CD14-positive monocyte (primary cell): ENCODE results near the gene NEMP2. TPM values are rescaled to one million over a fixed set of nuclear protein-coding genes. Genes with fewer than 3 reads are reported as not detected.

Experiments used
- DNase-seq, 3 donors: peaks; one replicate each; pipeline ENCODE4 v3.0.0-alpha.2; 2011 to 2022
- H2AFZ ChIP-seq: 2 replicates; pipeline ENCODE4 v1.6.0; 2012; ENCODE audit warnings: mild to moderate bottlenecking, low read depth, low read length, inconsistent platforms; ENCODE audit not compliant: insufficient read depth, poor library complexity, severe bottlenecking
- H3K27ac ChIP-seq, 2 donors: 1 replicate in 1 of 2; 2 replicates in 1 of 2; pipeline ENCODE4 v1.5.1; 2012 to 2013; ENCODE audit warnings: low read length in 2 of 2, control low read depth in 1 of 2, inconsistent platforms in 1 of 2, low read depth in 1 of 2, mild to moderate bottlenecking in 1 of 2
- H3K27me3 ChIP-seq, 2 donors: one replicate each; pipeline versions ENCODE4 v1.6.0 to v1.6.1; 2011 to 2013; ENCODE audit warnings: low read length in 2 of 2; ENCODE audit not compliant: control insufficient read depth in 2 of 2, insufficient read depth in 2 of 2
- H3K36me3 ChIP-seq, 2 donors: replicated peaks in 1 of 2; 1 replicate in 1 of 2; 2 replicates in 1 of 2; pipeline versions ENCODE4 v1.5.1 to v1.6.1; 2012 to 2013; ENCODE audit warnings: low read length in 2 of 2, control low read depth in 1 of 2, inconsistent platforms in 1 of 2, mild to moderate bottlenecking in 1 of 2; ENCODE audit not compliant: insufficient read depth in 2 of 2, control insufficient read depth in 1 of 2
- H3K4me1 ChIP-seq, 2 donors: 1 replicate in 1 of 2; 2 replicates in 1 of 2; pipeline versions ENCODE4 v1.5.1 to v1.6.1; 2012 to 2013; ENCODE audit warnings: low read length in 2 of 2, control low read depth in 1 of 2, inconsistent platforms in 1 of 2, mild to moderate bottlenecking in 1 of 2, moderate library complexity in 1 of 2; ENCODE audit not compliant: insufficient read depth in 2 of 2, control insufficient read depth in 1 of 2
- H3K4me2 ChIP-seq: replicated peaks from 2 replicates; pipeline ENCODE3; 2012; ENCODE audit warnings: low read length, moderate library complexity, mild to moderate bottlenecking; ENCODE audit not compliant: poor library complexity, severe bottlenecking; ENCODE audit errors: extremely low read depth
- H3K4me3 ChIP-seq, 3 experiments: fragments of 200-600 bp in 1 of 3; sonication (generic) in 1 of 3; replicated peaks in 1 of 3; 1 replicate in 2 of 3; 2 replicates in 1 of 3; pipeline ENCODE4 v1.5.1; 2011 to 2013; ENCODE audit warnings: low read length in 3 of 3, mild to moderate bottlenecking in 3 of 3, control low read depth in 2 of 3, low read depth in 2 of 3, inconsistent platforms in 1 of 3, moderate library complexity in 1 of 3
- H3K79me2 ChIP-seq: 2 replicates; pipeline ENCODE4 v1.6.0; 2012; ENCODE audit warnings: mild to moderate bottlenecking, control low read depth, inconsistent platforms, low read length, moderate library complexity; ENCODE audit not compliant: insufficient read depth
- H3K9ac ChIP-seq: 2 replicates; pipeline ENCODE4 v1.6.0; 2017; ENCODE audit warnings: low read length, mild to moderate bottlenecking; ENCODE audit not compliant: insufficient read depth, poor library complexity, severe bottlenecking
- H3K9me3 ChIP-seq, 2 donors: replicated peaks in 1 of 2; 1 replicate in 1 of 2; 2 replicates in 1 of 2; pipeline versions ENCODE4 v1.5.1 to v1.6.1; 2012 to 2013; ENCODE audit warnings: low read length in 2 of 2, control low read depth in 1 of 2; ENCODE audit not compliant: control insufficient read depth in 1 of 2, insufficient read depth in 1 of 2
- H4K20me1 ChIP-seq: 2 replicates; pipeline ENCODE4 v1.6.0; 2012; ENCODE audit warnings: mild to moderate bottlenecking, low read length, control low read depth, moderate library complexity; ENCODE audit not compliant: insufficient read depth
- H3K27ac Mint-ChIP-seq, 7 donors: one replicate each; pipeline ENCODE4 v1.8.0; 2020; ENCODE audit warnings: mild to moderate bottlenecking in 7 of 7, mixed read lengths in 7 of 7, moderate library complexity in 6 of 7, inconsistent platforms in 2 of 7
- H3K27me3 Mint-ChIP-seq, 3 donors: one replicate each; pipeline ENCODE4 v1.8.0; 2021 to 2022; ENCODE audit warnings: low read depth in 3 of 3, mild to moderate bottlenecking in 3 of 3, mixed read lengths in 3 of 3, moderate library complexity in 3 of 3, inconsistent platforms in 1 of 3
- H3K36me3 Mint-ChIP-seq, 2 donors: one replicate each; pipeline ENCODE4 v1.8.0; 2020; ENCODE audit warnings: mixed read lengths in 2 of 2, inconsistent platforms in 1 of 2, mild to moderate bottlenecking in 1 of 2
- H3K4me1 Mint-ChIP-seq: one replicate; pipeline ENCODE4 v1.8.0; 2020; ENCODE audit warnings: mild to moderate bottlenecking, mixed read lengths
- H3K4me3 Mint-ChIP-seq, 2 donors: one replicate each; pipeline ENCODE4 v1.8.0; 2020; ENCODE audit warnings: mild to moderate bottlenecking in 2 of 2, mixed read lengths in 2 of 2, moderate library complexity in 1 of 2
- H3K9me3 Mint-ChIP-seq, 7 donors: one replicate each; pipeline ENCODE4 v1.8.0; 2020 to 2022; ENCODE audit warnings: mixed read lengths in 7 of 7, mild to moderate bottlenecking in 6 of 7, moderate library complexity in 6 of 7, inconsistent platforms in 2 of 7
- CTCF ChIP-seq: fragments of 200-600 bp; IDR thresholded peaks from one replicate; pipeline ENCODE4 v1.8.0; 2022; ENCODE audit warnings: antibody characterized with exemption, mild to moderate bottlenecking
- WGBS: methylation state at CpG from one replicate; pipeline ENCODE4 v1.1.5; 2013; ENCODE audit warnings: missing lambda C conversion rate; ENCODE audit not compliant: insufficient coverage; 5-methylcytosine and 5-hydroxymethylcytosine counted together
- intact Hi-C, 2 donors: fragments of 100-400 bp; cut with micrococcal nuclease; formaldehyde crosslinking; loops; one replicate each; pipeline versions ENCODE4 v1.15.0 to v1.15.1; 2023
- polyA plus RNA-seq, 3 donors: library from polyadenylated mRNA; depleted of rRNA in 1 of 3; unstranded in 2 of 3; stranded (reverse) in 1 of 3; fragments of 300-500 nt in 2 of 3; fragments of >200 nt in 1 of 3; fragmentation: Illumina TruSeq in 2 of 3; gene quantifications; 1 replicate in 2 of 3; 2 replicates in 1 of 3; pipeline ENCODE4 v1.2.3, GENCODE V29; 2012 to 2021

The NEMP2 gene
- polyA plus RNA-seq, 3 donors, result 0.44 to 2.5 (median 1.5) TPM

- 100% methylated on average over 1 of the region's 3 CpGs for WGBS
- H3K4me3 Mint-ChIP-seq, result no peak overlapping the region
Measured at GRCh38 chr2:190550137-190550536, 15.6 kb upstream of the NEMP2 start.

GRCh38 chr2:190547886-190548285 is 13.4 kb upstream of the NEMP2 start:
- H3K79me2 ChIP-seq, result no peaks in the 10 kb centered on the region
- Mint-ChIP-seq H3K4me3 (no peak overlapping the region), H3K4me1 (peaks cover 8% of the 10 kb centered on the region), H3K27me3 (peaks cover 0 to 2% (median 0%) of the 10 kb centered on the region in 3 donors), H3K9me3 (peaks cover 0 to 14% (median 6%) of the 10 kb centered on the region in 7 donors), H3K27ac (no peak overlapping the region), H3K36me3 (no peaks in the 10 kb centered on the region)
- H2AFZ ChIP-seq, result no peak overlapping the region
- H3K4me1 ChIP-seq, result peaks cover 0 to 8% of the 10 kb centered on the region in 2 donors
- H3K9ac ChIP-seq, result no peak overlapping the region
- intact Hi-C loops, result no loop called here
- no peak for DNase-seq
- H3K4me3 ChIP-seq, result no peak overlapping the region
- H3K4me2 ChIP-seq, result no peak overlapping the region
- no peaks in the 10 kb centered on the region for H3K9me3 ChIP-seq
- TF ChIP-seq CTCF, result no peak
- H4K20me1 ChIP-seq, result no peaks in the 10 kb centered on the region
- no peaks in the 10 kb centered on the region for H3K27me3 ChIP-seq
- no peak overlapping the region for H3K27ac ChIP-seq
- no peaks in the 10 kb centered on the region for H3K36me3 ChIP-seq

More at GRCh38 chr2:190550137-190550536, 15.6 kb upstream of the NEMP2 start:
- Histone ChIP-seq H3K9me3 (peaks cover 5 to 11% of the 10 kb centered on the region in 2 donors), H3K9ac (no peak overlapping the region), H3K27ac (no peak overlapping the region), H4K20me1 (no peaks in the 10 kb centered on the region), H2AFZ (no peak overlapping the region), H3K4me2 (no peak overlapping the region), H3K27me3 (no peaks in the 10 kb centered on the region), H3K4me1 (peaks cover 0 to 8% of the 10 kb centered on the region in 2 donors), H3K36me3 (no peaks in the 10 kb centered on the region), H3K4me3 (no peak overlapping the region), H3K79me2 (no peaks in the 10 kb centered on the region)
- Mint-ChIP-seq H3K36me3 (no peaks in the 10 kb centered on the region), H3K27ac (no peak overlapping the region), H3K4me1 (peaks cover 8% of the 10 kb centered on the region), H3K27me3 (peaks cover 0 to 2% (median 0%) of the 10 kb centered on the region in 3 donors), H3K9me3 (peaks cover 0 to 22% (median 9%) of the 10 kb centered on the region in 7 donors)
- TF ChIP-seq CTCF, result no peak
- DNase-seq, result no peak
- intact Hi-C loops, result no loop called here
